H9 (cell line): ENCODE data around the gene MAOA. TPM values are rescaled to one million over a fixed set of nuclear protein-coding genes. Genes with fewer than 3 reads are reported as not detected.

ENCODE experiments used
- DNase-seq: peaks from one replicate; pipeline ENCODE4 v3.0.0-alpha.2; 2017
- H2AFZ ChIP-seq: one replicate; pipeline ENCODE4 v1.6.1; 2013; ENCODE audit warnings: mild to moderate bottlenecking, low read length, control low read depth, moderate library complexity
- H2AK5ac ChIP-seq: 2 replicates; pipeline ENCODE4 v1.6.1; 2013; ENCODE audit warnings: low read length, control low read depth, mixed read lengths; ENCODE audit not compliant: insufficient read length
- H2BK120ac ChIP-seq: one replicate; pipeline ENCODE4 v1.6.1; 2013; ENCODE audit warnings: low read depth, mild to moderate bottlenecking, low read length, control low read depth, inconsistent platforms; ENCODE audit not compliant: poor library complexity, severe bottlenecking
- H2BK12ac ChIP-seq: 2 replicates; pipeline ENCODE4 v1.6.1; 2013; ENCODE audit warnings: low read length, control low read depth, mixed read lengths, low read depth; ENCODE audit not compliant: insufficient read length
- H2BK15ac ChIP-seq: 2 replicates; pipeline ENCODE4 v1.6.1; 2013; ENCODE audit warnings: low read depth, low read length, control low read depth
- H2BK20ac ChIP-seq: one replicate; pipeline ENCODE4 v1.6.1; 2013; ENCODE audit warnings: low read depth, mild to moderate bottlenecking, low read length, control low read depth, inconsistent platforms; ENCODE audit not compliant: poor library complexity, severe bottlenecking
- H2BK5ac ChIP-seq: 2 replicates; pipeline ENCODE4 v1.6.1; 2013; ENCODE audit warnings: low read length, control low read depth, mixed read lengths; ENCODE audit not compliant: insufficient read length
- H3K14ac ChIP-seq: 2 replicates; pipeline ENCODE4 v1.6.1; 2013; ENCODE audit warnings: low read length, control low read depth; ENCODE audit not compliant: insufficient read depth
- H3K18ac ChIP-seq: 2 replicates; pipeline ENCODE4 v1.6.1; 2013; ENCODE audit warnings: low read depth, mild to moderate bottlenecking, mixed read lengths, low read length, control low read depth; ENCODE audit not compliant: insufficient read length
- H3K23ac ChIP-seq: 2 replicates; pipeline ENCODE4 v1.6.1; 2013; ENCODE audit warnings: low read length, control low read depth, mixed read lengths, low read depth; ENCODE audit not compliant: insufficient read length
- H3K23me2 ChIP-seq: 2 replicates; pipeline ENCODE4 v1.6.1; 2013; ENCODE audit warnings: low read depth, mild to moderate bottlenecking, mixed read lengths, low read length, control low read depth; ENCODE audit not compliant: insufficient read length, poor library complexity, severe bottlenecking
- H3K27ac ChIP-seq: 2 replicates; pipeline ENCODE4 v1.5.1; 2013; ENCODE audit warnings: low read length, control low read depth, mixed read lengths, low read depth; ENCODE audit not compliant: insufficient read length
- H3K27me3 ChIP-seq: 2 replicates; pipeline ENCODE4 v1.6.1; 2013; ENCODE audit warnings: low read length, control low read depth, inconsistent platforms; ENCODE audit not compliant: insufficient read depth
- H3K4ac ChIP-seq: 2 replicates; pipeline ENCODE4 v1.6.1; 2013; ENCODE audit warnings: low read depth, mild to moderate bottlenecking, control low read depth, inconsistent platforms, low read length, moderate library complexity
- H3K4me1 ChIP-seq: 2 replicates; pipeline ENCODE4 v1.6.1; 2013; ENCODE audit warnings: low read length, control low read depth, inconsistent platforms; ENCODE audit not compliant: insufficient read depth
- H3K4me2 ChIP-seq: 2 replicates; pipeline ENCODE4 v1.6.1; 2013; ENCODE audit warnings: low read length, control low read depth, mixed read lengths; ENCODE audit not compliant: insufficient read length, insufficient read depth
- H3K56ac ChIP-seq: 2 replicates; pipeline ENCODE4 v1.6.1; 2013; ENCODE audit warnings: low read depth, mild to moderate bottlenecking, mixed read lengths, low read length, control low read depth; ENCODE audit not compliant: insufficient read length
- H3K79me1 ChIP-seq: 2 replicates; pipeline ENCODE4 v1.6.1; 2013; ENCODE audit warnings: low read depth, mild to moderate bottlenecking, moderate library complexity, low read length, control low read depth, inconsistent platforms; ENCODE audit not compliant: insufficient read depth, poor library complexity, severe bottlenecking
- H3K79me2 ChIP-seq: 2 replicates; pipeline ENCODE4 v1.6.1; 2013; ENCODE audit warnings: low read length, control low read depth, inconsistent platforms; ENCODE audit not compliant: insufficient read depth
- H3K9ac ChIP-seq: 2 replicates; pipeline ENCODE4 v1.6.1; 2013; ENCODE audit warnings: low read length, control low read depth, mixed read lengths; ENCODE audit not compliant: insufficient read length; ENCODE audit errors: extremely low read depth
- H3K9me3 ChIP-seq: one replicate; pipeline ENCODE4 v1.6.1; 2013; ENCODE audit warnings: low read depth, low read length, inconsistent platforms; ENCODE audit not compliant: control insufficient read depth
- H3T11ph ChIP-seq: one replicate; pipeline ENCODE4 v1.6.1; 2013; ENCODE audit warnings: mild to moderate bottlenecking, low read length, control low read depth, inconsistent platforms
- H4K20me1 ChIP-seq: one replicate; pipeline ENCODE4 v1.6.1; 2013; ENCODE audit not compliant: control insufficient read depth, insufficient read length, insufficient read depth
- H4K5ac ChIP-seq: 2 replicates; pipeline ENCODE4 v1.6.1; 2013; ENCODE audit warnings: low read depth, mild to moderate bottlenecking, mixed read lengths, low read length, control low read depth; ENCODE audit not compliant: insufficient read length
- H4K8ac ChIP-seq: replicated peaks from 2 replicates; pipeline ENCODE4 v1.6.1; 2013; ENCODE audit warnings: low read length, control low read depth, mixed read lengths, low read depth; ENCODE audit not compliant: insufficient read length
- H4K91ac ChIP-seq: 2 replicates; pipeline ENCODE4 v1.6.1; 2013; ENCODE audit warnings: low read depth, mild to moderate bottlenecking, moderate library complexity, mixed read lengths, low read length, control low read depth; ENCODE audit not compliant: insufficient read length
- H3K27ac Mint-ChIP-seq, 3 experiments: 2 replicates in 2 of 3; 3 replicates in 1 of 3; pipeline ENCODE4 v1.8.0; 2020 to 2021; ENCODE audit warnings: mixed read lengths in 3 of 3, mild to moderate bottlenecking in 1 of 3, moderate library complexity in 1 of 3
- H3K27me3 Mint-ChIP-seq: 2 replicates; pipeline ENCODE4 v1.8.0; 2021; ENCODE audit warnings: low read depth, mild to moderate bottlenecking, moderate library complexity, mixed read lengths
- H3K36me3 Mint-ChIP-seq, 3 experiments: 2 replicates in 2 of 3; 3 replicates in 1 of 3; pipeline ENCODE4 v1.8.0; 2020 to 2021; ENCODE audit warnings: low read depth in 3 of 3, mixed read lengths in 3 of 3; ENCODE audit not compliant: insufficient read depth in 1 of 3
- H3K4me1 Mint-ChIP-seq, 2 experiments: 2 replicates each; pipeline ENCODE4 v1.8.0; 2020; ENCODE audit warnings: mixed read lengths in 2 of 2
- H3K4me3 Mint-ChIP-seq, 2 experiments: 2 replicates in 1 of 2; 3 replicates in 1 of 2; pipeline ENCODE4 v1.8.0; 2020 to 2021; ENCODE audit warnings: mild to moderate bottlenecking in 2 of 2, mixed read lengths in 2 of 2, moderate library complexity in 1 of 2
- H3K9me3 Mint-ChIP-seq, 2 experiments: 2 replicates in 1 of 2; 3 replicates in 1 of 2; pipeline ENCODE4 v1.8.0; 2020; ENCODE audit warnings: mild to moderate bottlenecking in 2 of 2, mixed read lengths in 2 of 2, moderate library complexity in 1 of 2
- CTCF ChIP-seq: fragments of 200-600 bp; sonication (generic); conservative IDR thresholded peaks from 3 replicates; pipeline ENCODE4 v1.8.0; 2021; ENCODE audit warnings: antibody characterized with exemption, mild to moderate bottlenecking
- WGBS: extraction: QIAGEN DNeasy Blood & Tissue Kit; methylation state at CpG from one replicate; pipeline ENCODE4 v1.1.7; 2013; ENCODE audit warnings: missing lambda C conversion rate, low lambda C conversion rate, mixed read lengths; ENCODE audit not compliant: insufficient read length; ENCODE audit errors: extremely low coverage; 5-methylcytosine and 5-hydroxymethylcytosine counted together
- total RNA-seq: library from RNA; stranded (reverse); gene quantifications from 2 replicates; pipeline ENCODE4 v1.2.1, GENCODE V29; 2021

The MAOA gene
- total RNA-seq, 1 experiment from 2014 or later = 0.28 TPM

DNA sequence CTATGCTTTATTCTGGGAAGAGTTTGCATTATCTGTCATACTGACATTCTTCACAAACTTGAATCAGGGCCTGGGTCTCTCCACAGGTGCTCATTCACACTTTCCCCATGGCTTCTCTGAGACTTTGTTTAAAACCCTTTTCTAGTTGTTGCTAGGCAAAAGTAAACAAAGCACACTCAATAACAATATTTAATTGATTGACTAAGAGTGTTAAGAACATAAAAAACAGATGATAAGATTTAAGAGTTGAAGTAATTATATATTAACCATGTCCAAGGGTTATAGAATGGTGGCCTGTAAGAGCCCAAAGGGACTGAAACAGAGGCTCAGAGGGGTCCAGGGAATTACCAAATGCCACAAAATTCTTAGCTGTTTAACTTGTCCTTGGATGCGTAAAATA, 7.1 kb downstream of the MAOA start:
- no peak overlapping the region for H2BK120ac ChIP-seq
- H3T11ph ChIP-seq = no peak overlapping the region
- no peak overlapping the region for H3K56ac ChIP-seq
- H3K4me1 ChIP-seq = no peaks in the 10 kb centered on the region
- peaks cover 2 to 3% of the 10 kb centered on the region in 2 experiments; a peak in 3 of 4 replicates for H3K4me1 Mint-ChIP-seq
- H4K8ac ChIP-seq = no peak overlapping the region
- H2AK5ac ChIP-seq = no peak overlapping the region
- no peak overlapping the region for H4K91ac ChIP-seq
- no peak overlapping the region for H3K14ac ChIP-seq
- no CpG with 5 or more reads among the region's 1 CpG for WGBS
- TF ChIP-seq CTCF = no peak
- no peaks in the 10 kb centered on the region for H3K9me3 ChIP-seq
- H2BK15ac ChIP-seq = no peak overlapping the region
- peaks cover 15 to 33% of the 10 kb centered on the region in 2 experiments for H3K9me3 Mint-ChIP-seq
- no peak overlapping the region for H2BK20ac ChIP-seq
- H3K4ac ChIP-seq = no peak overlapping the region
- H3K36me3 Mint-ChIP-seq = peaks cover 0 to under 1% (median 0%) of the 10 kb centered on the region in 3 experiments; a peak in 1 of 7 replicates
- H4K5ac ChIP-seq = no peak overlapping the region
- no peak overlapping the region for H3K9ac ChIP-seq
- no peaks in the 10 kb centered on the region for H3K23me2 ChIP-seq
- no peaks in the 10 kb centered on the region for H3K79me2 ChIP-seq
- no peaks in the 10 kb centered on the region for H3K27me3 ChIP-seq
- no peaks in the 10 kb centered on the region for H3K79me1 ChIP-seq
- no peak overlapping the region for H2BK12ac ChIP-seq
- no peak overlapping the region for H3K4me2 ChIP-seq
- DNase-seq = no peak
- no peaks in the 10 kb centered on the region; the same call in 1 of the 2 replicates for H3K27me3 Mint-ChIP-seq
- no peak overlapping the region for H3K23ac ChIP-seq
- H4K20me1 ChIP-seq = no peaks in the 10 kb centered on the region
- no peak overlapping the region for H2BK5ac ChIP-seq
- H3K27ac ChIP-seq = no peak overlapping the region
- H2AFZ ChIP-seq = no peak overlapping the region
- no peak overlapping the region for H3K4me3 Mint-ChIP-seq
- no peak overlapping the region for H3K27ac Mint-ChIP-seq
- H3K18ac ChIP-seq = no peak overlapping the region
